GM10847 (cell line): ENCODE measurements around the gene VKORC1.

ENCODE experiments used
- POLR2A ChIP-seq: IDR thresholded peaks from 2 replicates; pipeline ENCODE4 v1.6.1; 2011; ENCODE audit not compliant: insufficient read length; ENCODE audit errors: extremely low read depth

Gene VKORC1

DNA sequence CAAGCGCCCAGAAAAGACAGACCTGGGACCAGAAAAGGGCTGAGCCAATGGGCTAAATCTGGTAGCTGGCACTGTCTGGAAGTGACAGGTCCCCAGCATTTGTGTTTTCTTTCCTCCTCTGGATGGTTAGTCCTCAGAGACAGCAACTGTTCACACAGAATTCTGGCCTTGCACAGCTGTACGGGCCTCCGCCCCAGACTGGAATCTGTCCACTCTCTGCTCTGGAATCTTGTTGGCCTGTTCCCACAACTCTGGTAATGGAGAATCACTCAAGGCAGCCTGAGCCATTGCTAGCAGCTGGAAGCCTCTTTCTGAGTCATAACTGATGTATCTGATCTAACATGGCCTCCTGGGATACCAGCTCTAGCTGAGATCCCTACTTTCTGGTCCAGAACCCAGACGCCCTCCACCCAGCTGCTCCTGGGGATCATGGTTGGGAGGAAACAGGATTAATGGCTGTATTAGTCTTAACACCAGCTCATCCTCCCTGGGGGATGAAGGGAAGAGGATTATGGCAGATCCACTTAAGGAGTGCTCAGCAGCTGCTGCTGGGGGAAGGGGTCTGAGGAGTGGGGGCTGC lies 29.6 kb downstream of the VKORC1 start:
- TF ChIP-seq POLR2A: no peak

DNA sequence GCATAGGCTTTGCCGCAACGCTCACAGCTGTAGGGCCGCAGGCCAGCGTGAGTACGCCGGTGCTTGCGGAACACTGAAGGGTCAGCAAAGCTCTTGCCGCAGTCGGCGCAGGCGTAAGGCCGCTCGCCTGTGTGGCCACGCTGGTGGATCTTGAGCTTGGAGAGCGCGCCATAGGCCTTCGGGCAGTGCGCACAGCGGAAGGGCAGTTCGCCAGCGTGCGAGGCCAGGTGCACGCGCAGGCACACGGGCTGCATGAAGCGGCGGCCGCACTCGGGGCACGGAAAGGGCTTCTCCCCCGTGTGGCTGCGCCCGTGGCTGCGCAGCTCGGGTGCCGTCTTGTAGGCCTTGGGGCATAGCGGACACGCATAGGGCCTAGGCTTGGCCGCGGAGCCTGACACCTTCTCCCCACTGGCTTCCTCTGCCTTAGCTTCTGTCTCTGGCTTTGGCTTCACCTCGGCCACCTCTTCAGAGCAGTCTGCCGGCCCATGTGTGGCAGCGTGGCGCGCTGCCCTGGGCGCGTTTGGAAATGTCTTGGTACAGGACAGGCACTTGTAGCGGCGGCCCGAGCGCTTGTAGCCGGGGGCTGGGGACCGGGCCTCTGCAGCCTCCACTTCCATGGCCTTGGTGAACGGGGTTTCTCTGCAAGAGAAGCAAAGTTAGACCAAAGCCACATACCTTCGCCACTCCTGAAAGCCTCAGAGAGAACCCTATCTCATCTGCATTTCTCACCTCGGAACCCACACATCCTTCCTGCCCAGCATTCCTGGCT lies 30.6 kb downstream of the VKORC1 start:
- no peak for TF ChIP-seq POLR2A

DNA sequence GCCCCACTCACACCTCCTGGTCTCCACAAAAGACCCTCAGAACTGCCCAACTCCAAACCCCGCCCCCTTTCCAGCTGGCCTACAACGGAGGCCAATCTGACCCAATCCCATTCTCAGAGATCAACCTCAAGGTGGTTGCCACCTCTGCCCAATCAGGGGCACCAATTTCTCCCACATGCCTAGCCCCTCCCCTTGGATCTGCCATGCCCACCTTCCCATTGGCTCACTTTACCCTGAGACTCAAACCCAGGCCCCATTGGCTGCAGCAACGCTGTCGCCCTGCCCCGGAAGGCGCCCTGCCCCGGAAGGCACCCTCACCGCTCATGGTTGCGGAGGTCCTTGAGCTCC lies 31.1 kb downstream of the VKORC1 start:
- no peak for TF ChIP-seq POLR2A

DNA sequence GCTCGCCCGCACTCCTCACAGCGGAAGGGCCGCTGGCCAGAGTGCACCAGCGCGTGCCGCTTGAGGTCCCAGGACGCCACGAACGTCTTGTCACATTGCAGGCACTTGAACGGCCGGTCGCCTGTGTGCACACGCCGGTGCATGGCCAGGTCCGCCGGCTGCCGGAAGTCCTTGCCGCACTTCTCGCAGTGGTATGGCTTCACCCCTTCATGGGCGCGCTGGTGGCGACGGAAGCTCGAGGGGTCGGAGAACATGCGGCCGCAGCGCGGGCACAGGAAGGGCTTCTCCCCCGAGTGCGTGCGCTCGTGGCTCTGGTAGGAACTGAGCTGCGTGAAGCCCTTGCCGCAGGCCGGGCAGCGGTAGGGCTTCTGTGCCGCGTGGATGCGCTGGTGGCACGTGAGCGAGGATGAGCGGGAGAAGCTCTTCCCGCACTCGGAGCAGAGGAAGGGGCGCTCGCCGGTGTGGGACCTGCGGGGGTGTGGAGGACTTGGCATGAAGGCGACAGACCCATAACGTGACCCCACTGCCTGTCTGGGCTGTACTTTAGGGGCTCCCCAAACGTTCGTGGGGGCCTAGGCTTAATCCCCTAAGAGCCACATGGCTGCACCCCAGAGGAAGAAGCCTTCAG lies 32.7 kb downstream of the VKORC1 start:
- TF ChIP-seq POLR2A: no peak

DNA sequence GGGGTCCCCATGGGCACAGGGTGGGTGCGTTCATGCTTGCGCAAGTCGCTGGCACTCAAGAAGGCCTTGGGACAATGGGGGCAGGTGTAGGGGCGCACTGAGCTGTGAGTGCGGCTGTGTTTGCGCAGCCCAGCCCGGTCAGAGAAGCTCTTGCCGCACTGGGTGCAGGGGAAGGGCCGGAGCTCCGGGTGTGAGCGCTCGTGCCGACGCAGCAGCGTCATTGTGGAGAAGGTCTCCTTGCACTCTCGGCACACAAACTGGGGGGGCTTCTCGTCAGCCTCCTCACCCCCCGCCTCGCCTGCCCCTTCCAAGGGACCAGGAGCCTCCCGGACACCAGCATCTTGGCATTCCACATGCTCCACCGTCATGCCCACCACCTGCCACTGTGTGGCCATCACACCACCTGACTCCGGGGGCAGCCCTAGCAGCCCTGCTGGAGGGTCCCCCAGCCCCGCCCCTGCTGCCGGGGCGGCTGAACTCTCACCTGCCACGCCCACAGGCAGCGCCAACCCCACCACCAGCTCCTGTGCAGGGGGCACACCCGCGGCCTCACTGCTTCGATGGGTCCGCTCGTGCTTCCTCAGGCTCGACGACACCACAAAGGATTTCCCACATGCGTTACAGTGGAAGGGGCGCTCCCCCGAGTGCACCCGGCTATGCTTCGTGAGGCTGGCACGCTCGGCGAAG lies 33.3 kb downstream of the VKORC1 start:
- no peak for TF ChIP-seq POLR2A

DNA sequence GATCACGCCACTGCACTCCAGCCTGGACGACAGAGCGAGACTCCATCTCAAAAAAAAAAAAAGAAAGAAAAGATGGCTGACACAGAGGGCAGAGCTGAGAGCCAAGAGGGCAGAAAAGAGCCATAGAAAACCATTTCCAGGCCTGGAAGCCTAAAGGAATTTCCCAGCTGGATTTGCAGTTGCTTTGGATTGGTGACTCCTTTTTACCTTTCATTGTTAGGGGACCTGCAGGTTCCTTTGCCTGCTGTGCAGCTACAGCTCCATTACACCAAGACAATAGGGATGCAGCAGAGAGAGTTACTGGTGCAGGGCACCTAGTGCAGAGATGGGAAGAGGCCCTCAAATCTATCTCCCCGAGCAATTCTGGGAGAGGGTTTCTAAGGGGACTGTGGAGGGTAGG lies 39.0 kb downstream of the VKORC1 start:
- no peak for TF ChIP-seq POLR2A

DNA sequence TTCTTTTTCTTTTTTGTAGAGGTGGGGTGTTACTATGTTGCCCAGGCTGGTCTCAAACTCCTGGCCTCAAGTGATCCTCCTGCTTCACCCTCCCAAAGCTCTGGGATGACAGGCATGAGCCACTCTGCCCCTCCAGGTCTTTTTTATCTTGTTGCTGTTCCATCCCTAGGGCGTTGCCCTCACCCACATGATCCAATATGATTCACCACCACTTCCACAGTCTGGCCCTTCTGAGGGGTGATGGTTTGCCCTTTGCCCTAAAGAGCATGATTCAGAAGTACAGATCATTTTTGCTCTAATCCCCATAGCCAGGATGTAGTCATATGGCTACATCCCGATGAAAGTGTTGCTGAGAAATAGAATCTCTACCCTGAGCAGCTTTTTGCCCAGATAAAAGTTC lies 42.5 kb downstream of the VKORC1 start:
- no peak for TF ChIP-seq POLR2A

DNA sequence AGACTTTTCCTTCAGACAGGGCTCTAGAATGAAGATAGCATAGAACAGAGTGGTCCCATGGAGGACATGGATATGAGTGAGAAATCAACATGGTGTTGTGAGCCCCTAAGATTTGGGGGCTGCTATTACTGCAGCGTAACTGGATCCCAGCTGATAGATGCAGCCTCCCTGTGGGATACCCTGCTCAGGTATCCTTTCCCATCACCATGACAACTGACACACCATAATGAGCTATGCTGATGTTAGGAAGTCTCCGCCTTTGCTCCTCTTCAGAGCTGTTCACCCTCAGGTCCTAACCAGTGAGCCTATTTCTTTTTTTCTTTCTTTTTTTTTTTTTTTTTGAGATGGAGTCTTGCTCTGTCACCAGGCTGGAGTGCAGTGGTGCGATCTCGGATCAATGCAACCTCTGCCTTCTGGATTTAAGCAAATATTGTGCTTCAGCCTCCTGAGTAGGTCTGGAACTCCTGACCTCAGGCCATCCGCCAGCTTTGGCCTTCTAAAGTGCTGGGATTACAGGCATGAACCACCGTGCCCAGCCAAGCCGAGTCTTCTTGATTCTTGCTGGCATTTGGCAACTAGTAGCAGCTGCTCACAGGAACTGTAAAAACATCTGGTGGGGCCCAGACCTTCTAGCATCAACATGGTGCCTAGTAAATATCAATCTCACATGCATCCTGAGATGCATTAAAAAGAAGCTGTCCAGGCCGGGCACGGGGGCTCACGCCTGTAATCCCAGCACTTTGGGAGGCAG lies 44.1 kb downstream of the VKORC1 start:
- TF ChIP-seq POLR2A: no peak

DNA sequence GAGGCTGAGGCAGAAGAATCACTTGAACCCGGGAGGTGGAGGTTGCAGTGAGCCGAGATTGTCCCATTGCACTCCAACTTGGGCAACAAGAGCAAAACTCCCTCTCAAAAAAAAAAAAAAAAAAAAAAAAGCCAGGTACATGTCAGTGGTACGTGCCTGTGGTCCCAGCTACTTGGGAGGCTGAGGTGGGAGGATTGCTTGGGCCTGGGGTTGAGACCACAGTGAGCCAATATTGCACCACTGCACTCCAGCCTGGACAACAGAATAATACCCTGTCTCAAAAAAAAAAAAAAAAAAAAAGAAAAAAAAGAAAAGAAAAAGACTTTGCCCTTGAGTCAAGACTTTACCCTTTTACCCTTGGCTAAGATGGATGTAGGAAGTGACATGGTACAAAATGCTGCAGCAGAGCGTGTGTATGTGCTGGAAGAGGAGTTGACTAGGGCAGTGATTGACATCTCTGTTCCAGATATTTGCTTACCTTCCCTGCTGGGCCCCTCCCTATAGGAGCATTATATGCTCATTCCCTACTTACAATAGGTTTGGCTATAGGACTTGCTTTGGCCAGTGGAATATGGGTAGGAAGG lies 50.6 kb downstream of the VKORC1 start:
- no peak for TF ChIP-seq POLR2A

DNA sequence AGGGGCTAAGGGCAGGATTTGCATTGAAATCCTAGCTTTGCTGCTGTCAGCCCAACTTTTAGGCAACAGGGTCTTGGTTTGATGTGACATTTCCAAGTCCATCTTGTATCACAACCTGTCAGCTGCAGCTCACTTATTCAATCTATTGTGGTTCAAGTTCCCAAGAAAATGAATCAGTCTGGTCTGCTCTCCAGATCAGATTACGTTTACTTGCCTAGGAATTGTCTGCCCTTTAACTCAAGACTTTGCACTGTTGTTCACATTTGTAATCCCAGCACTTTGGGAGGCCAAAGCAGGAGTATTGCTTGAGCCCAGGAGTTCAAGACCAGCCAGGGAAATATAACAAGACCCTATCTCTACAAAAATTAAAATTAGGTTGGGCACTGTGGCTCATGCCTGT lies 51.2 kb downstream of the VKORC1 start:
- TF ChIP-seq POLR2A: no peak

DNA sequence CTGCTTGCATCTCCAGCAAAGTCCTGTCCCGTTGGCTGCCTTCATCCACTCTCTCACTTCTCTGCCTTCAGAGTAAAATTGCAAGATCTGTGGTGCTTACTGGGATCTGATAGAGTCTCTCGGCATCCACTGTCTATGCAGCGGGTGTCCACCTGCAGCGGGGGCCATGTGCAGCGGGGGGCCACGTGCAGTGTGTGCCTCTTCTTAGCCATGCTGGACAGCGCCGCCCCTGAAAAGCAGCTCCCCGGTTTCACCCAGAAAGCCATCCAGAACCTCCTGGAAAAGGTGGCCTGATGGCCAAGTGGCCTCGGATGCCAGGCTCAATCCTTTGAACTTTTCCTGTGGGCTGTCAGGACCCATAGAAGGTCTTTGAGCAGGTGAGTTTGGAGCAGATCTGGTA lies 51.7 kb downstream of the VKORC1 start:
- no peak for TF ChIP-seq POLR2A
